NT2/D1 (cell line): Measurements from ENCODE around the gene WDR43.
A peak's percentile ranks its signal among the peaks of the same experiment; 100 is the strongest.

ENCODE experiments used
- DNase-seq: peaks from one replicate; pipeline ENCODE4 v3.0.0-alpha.2; 2011; ENCODE audit warnings: low read depth, low spot score
- H3K27me3 ChIP-seq: 2 replicates; pipeline ENCODE4 v1.6.0; 2011; ENCODE audit warnings: mild to moderate bottlenecking; ENCODE audit not compliant: insufficient read length, insufficient read depth
- H3K36me3 ChIP-seq: 2 replicates; pipeline ENCODE4 v1.6.1; 2011; ENCODE audit warnings: mild to moderate bottlenecking, low read length, mixed read lengths; ENCODE audit not compliant: insufficient read depth, insufficient read length
- H3K4me1 ChIP-seq: 2 replicates; pipeline ENCODE4 v1.5.1; 2011; ENCODE audit not compliant: insufficient read depth, insufficient read length
- H3K4me3 ChIP-seq: 2 replicates; pipeline ENCODE4 v1.5.1; 2011; ENCODE audit warnings: low read depth; ENCODE audit not compliant: insufficient read length
- H3K9ac ChIP-seq: 2 replicates; pipeline ENCODE4 v1.6.0; 2011; ENCODE audit warnings: low read depth; ENCODE audit not compliant: insufficient read length
- H3K9me3 ChIP-seq: 2 replicates; pipeline ENCODE4 v1.5.1; 2011; ENCODE audit warnings: mild to moderate bottlenecking, low read length; ENCODE audit not compliant: insufficient read depth
- SUZ12 ChIP-seq: IDR thresholded peaks from 2 replicates; pipeline ENCODE4 v1.6.1; 2011; ENCODE audit not compliant: insufficient read length, insufficient read depth; ENCODE audit errors: extremely low read depth
- YY1 ChIP-seq: IDR thresholded peaks from 2 replicates; pipeline ENCODE4 v1.6.1; 2011; ENCODE audit not compliant: insufficient read length, insufficient read depth
- ZNF274 ChIP-seq: IDR thresholded peaks from 2 replicates; pipeline ENCODE4 v1.6.1; 2011; ENCODE audit warnings: mild to moderate bottlenecking, low read depth, low read length

Gene WDR43

GRCh38 chr2:28952836-28953211 lies 58.4 kb downstream of the WDR43 start:
- Histone ChIP-seq H3K27me3 (no peaks in the 10 kb centered on the region), H3K36me3 (peaks cover 18% of the 10 kb centered on the region), H3K9me3 (peaks cover 15% of the 10 kb centered on the region), H3K4me1 (peaks cover 3% of the 10 kb centered on the region), H3K4me3 (no peak overlapping the region), H3K9ac (no peak overlapping the region)
- TF ChIP-seq YY1 (no peak), SUZ12 (no peak), ZNF274 (no peak)
- no peak for DNase-seq

- Histone ChIP-seq H3K9ac (no peak overlapping the region), H3K27me3 (no peaks in the 10 kb centered on the region)
- TF ChIP-seq YY1 (no peak), ZNF274 (no peak), SUZ12 (no peak)
Measured at GRCh38 chr2:28955467-28955866, 61.0 kb downstream of the WDR43 start.

GRCh38 chr2:28956415-28956826 lies 62.0 kb downstream of the WDR43 start:
- H3K36me3 ChIP-seq = no peaks in the 10 kb centered on the region
- H3K4me1 ChIP-seq = peaks cover 3% of the 10 kb centered on the region
- H3K9ac ChIP-seq = peak overlapping the region; percentile 36
- no peaks in the 10 kb centered on the region for H3K9me3 ChIP-seq
- DNase-seq = peak; percentile 82
- no peak for TF ChIP-seq SUZ12
- TF ChIP-seq ZNF274 = no peak
- no peaks in the 10 kb centered on the region for H3K27me3 ChIP-seq
- H3K4me3 ChIP-seq = peak overlapping the region; percentile 36

More at GRCh38 chr2:28955467-28955866, 61.0 kb downstream of the WDR43 start:
- Histone ChIP-seq H3K4me1 (peaks cover 3% of the 10 kb centered on the region), H3K36me3 (no peaks in the 10 kb centered on the region), H3K4me3 (no peak overlapping the region), H3K9me3 (no peaks in the 10 kb centered on the region)
- DNase-seq = no peak

- TF ChIP-seq YY1 = no peak
- no peak for TF ChIP-seq SUZ12
- TF ChIP-seq ZNF274 = no peak
- no peaks in the 10 kb centered on the region for H3K36me3 ChIP-seq
- peaks cover 3% of the 10 kb centered on the region for H3K4me1 ChIP-seq
- DNase-seq = no peak
- peak overlapping the region; percentile 36 for H3K4me3 ChIP-seq
- H3K9ac ChIP-seq = peak overlapping the region; percentile 36
- H3K27me3 ChIP-seq = no peaks in the 10 kb centered on the region
- no peaks in the 10 kb centered on the region for H3K9me3 ChIP-seq
Measured at GRCh38 chr2:28956890-28957289, 62.4 kb downstream of the WDR43 start.

GRCh38 chr2:28958689-28959088 lies 64.2 kb downstream of the WDR43 start:
- Histone ChIP-seq H3K4me1 (peaks cover 3% of the 10 kb centered on the region), H3K9me3 (no peaks in the 10 kb centered on the region), H3K4me3 (no peak overlapping the region), H3K36me3 (no peaks in the 10 kb centered on the region), H3K27me3 (no peaks in the 10 kb centered on the region), H3K9ac (no peak overlapping the region)
- no peak for DNase-seq
- TF ChIP-seq ZNF274 = no peak
- TF ChIP-seq YY1 = no peak
- no peak for TF ChIP-seq SUZ12

GRCh38 chr2:28960401-28960800 lies 65.9 kb downstream of the WDR43 start:
- DNase-seq = no peak
- H3K36me3 ChIP-seq = no peaks in the 10 kb centered on the region
- no peak overlapping the region for H3K4me3 ChIP-seq
- no peaks in the 10 kb centered on the region for H3K4me1 ChIP-seq
- no peak overlapping the region for H3K9ac ChIP-seq
- H3K27me3 ChIP-seq = no peaks in the 10 kb centered on the region
- TF ChIP-seq YY1 (no peak), ZNF274 (no peak), SUZ12 (no peak)
- no peaks in the 10 kb centered on the region for H3K9me3 ChIP-seq

- Histone ChIP-seq H3K9ac (no peak overlapping the region), H3K4me3 (no peak overlapping the region), H3K36me3 (no peaks in the 10 kb centered on the region), H3K4me1 (no peaks in the 10 kb centered on the region), H3K27me3 (no peaks in the 10 kb centered on the region), H3K9me3 (no peaks in the 10 kb centered on the region)
- DNase-seq = no peak
- no peak for TF ChIP-seq ZNF274
- TF ChIP-seq YY1 = no peak
- no peak for TF ChIP-seq SUZ12
Measured at GRCh38 chr2:28962505-28962904, 68.0 kb downstream of the WDR43 start.
